22Rv1 (cell line): ENCODE measurements around the gene ATG14.

ENCODE experiments used
- CTCF ChIP-seq: fragments of 450-650 bp; IDR thresholded peaks from 2 replicates; pipeline ENCODE4 v1.5.1; 2017; ENCODE audit warnings: mild to moderate bottlenecking
- ZFX ChIP-seq: fragments of 450-650 bp; IDR thresholded peaks from 2 replicates; pipeline ENCODE4 v1.6.1; 2017; ENCODE audit warnings: antibody characterized with exemption, borderline replicate concordance

GRCh38 chr14:55336691-55337090 lies 74.9 kb downstream of the ATG14 start:
- TF ChIP-seq CTCF (no peak), ZFX (no peak)
